HepG2 (cell line): ENCODE measurements around the gene MB21D2. TPM values are rescaled to one million over a fixed set of nuclear protein-coding genes. Genes with fewer than 3 reads are reported as not detected.

Source experiments
- ATAC-seq: fragments of 200-7000 bp; cut with Tn5 transposase; 3 replicates; pipeline ENCODE4 v1.9.1; 2020; ENCODE audit warnings: mild to moderate bottlenecking, moderate library complexity
- BruUV-seq: library from RNA; stranded (reverse); fragments of 400-500 nt; replicated peaks from 2 replicates; lab custom pipeline; 2021; lab: Mats Ljungman, UMichigan
- CTCF ChIA-PET: fragments of 300-600 bp; formaldehyde crosslinking; extraction: SDS; loops from one replicate; lab custom pipeline; 2021; ENCODE audit warnings: low total read pairs, inconsistent platforms, low intra/inter-chr PET ratio; lab: Yijun Ruan, JAX
- POLR2A ChIA-PET: fragments of 350-600 bp; sonication (Branson Sonifier 250); formaldehyde crosslinking; loops from one replicate; lab custom pipeline; 2020; ENCODE audit warnings: antibody characterized with exemption, inconsistent platforms; lab: Yijun Ruan, JAX
- DNase-seq: peaks from one replicate; pipeline ENCODE4 v3.0.0-alpha.2; 2015; ENCODE audit warnings: low spot score
- FAIRE-seq: peaks from 3 replicates; lab custom pipeline; 2011; peaks lifted over from hg19 to GRCh38; lab: Jason Lieb, UNC
- H2AFZ ChIP-seq: one replicate; pipeline ENCODE4 v1.6.1; 2011; ENCODE audit warnings: low read length, inconsistent platforms
- H3K27ac ChIP-seq: fragments of 300-600 bp; 3 replicates; pipeline ENCODE4 v1.8.0; 2011; ENCODE audit warnings: mixed run types, mild to moderate bottlenecking, mixed read lengths, low read length, inconsistent platforms; ENCODE audit not compliant: insufficient read depth; ENCODE audit errors: extremely low read length
- H3K27me3 ChIP-seq, 2 experiments: fragments of 200-600 bp in 1 of 2; 2 replicates in 1 of 2; 3 replicates in 1 of 2; pipeline versions ENCODE4 v1.6.0 to v1.8.0; 2011; ENCODE audit warnings: low read length in 2 of 2, mild to moderate bottlenecking in 2 of 2, moderate library complexity in 2 of 2, inconsistent platforms in 1 of 2; ENCODE audit not compliant: insufficient read depth in 2 of 2, control insufficient read depth in 1 of 2
- H3K36me3 ChIP-seq, 2 experiments: fragments of 200-600 bp in 1 of 2; replicated peaks in 1 of 2; 2 replicates in 1 of 2; 3 replicates in 1 of 2; pipeline versions ENCODE4 v1.5.1 to v1.8.0; 2011; ENCODE audit warnings: low read length in 2 of 2, inconsistent platforms in 1 of 2; ENCODE audit not compliant: insufficient read depth in 2 of 2, control insufficient read depth in 1 of 2
- H3K4me1 ChIP-seq: 2 replicates; pipeline ENCODE4 v1.5.1; 2012; ENCODE audit warnings: low read length, inconsistent platforms; ENCODE audit not compliant: insufficient read depth
- H3K4me2 ChIP-seq: 2 replicates; pipeline ENCODE4 v1.6.0; 2011; ENCODE audit warnings: low read depth, low read length, inconsistent platforms
- H3K4me3 ChIP-seq, 3 experiments: fragments of 200-600 bp in 1 of 3; sonication (generic), shearing (Covaris generic) in 1 of 3; replicated peaks in 1 of 3; 2 replicates each; pipeline ENCODE4 v1.5.1; 2011 to 2016; ENCODE audit warnings: low read length in 3 of 3, inconsistent platforms in 2 of 3, low read depth in 2 of 3, mild to moderate bottlenecking in 2 of 3, control low read depth in 1 of 3, mixed read lengths in 1 of 3; ENCODE audit not compliant: insufficient read depth in 1 of 3
- H3K79me2 ChIP-seq: one replicate; pipeline ENCODE4 v1.6.1; 2011; ENCODE audit warnings: low read length, inconsistent platforms; ENCODE audit not compliant: insufficient read depth
- H3K9ac ChIP-seq: 2 replicates; pipeline ENCODE4 v1.6.0; 2011; ENCODE audit warnings: mild to moderate bottlenecking, low read depth, low read length, inconsistent platforms; ENCODE audit not compliant: insufficient read depth
- H3K9me3 ChIP-seq: 2 replicates; pipeline ENCODE4 v1.5.1; 2012; ENCODE audit warnings: mild to moderate bottlenecking, low read length
- H4K20me1 ChIP-seq: 2 replicates; pipeline ENCODE4 v1.6.0; 2011; ENCODE audit warnings: inconsistent platforms, mild to moderate bottlenecking, low read length, moderate library complexity; ENCODE audit not compliant: insufficient read depth
- BHLHE40 ChIP-seq: IDR thresholded peaks from 2 replicates; pipeline ENCODE4 v1.6.1; 2011; ENCODE audit warnings: low read length, improper control_type of control experiment
- IKZF1 ChIP-seq: fragments of 450-650 bp; IDR thresholded peaks from 2 replicates; pipeline ENCODE4 v1.7.1; 2016
- PTBP1 ChIP-seq: fragments of 200-400 bp; formaldehyde crosslinking; IDR thresholded peaks from 2 replicates; pipeline ENCODE4 v1.6.1; 2018; ENCODE audit warnings: low read length, low read depth; ENCODE audit not compliant: poor library complexity, severe bottlenecking
- ZFY ChIP-seq: sonication (generic); formaldehyde crosslinking; IDR thresholded peaks from 2 replicates; pipeline ENCODE4 v1.4.0; 2020; ENCODE audit warnings: missing genetic modification reagents
- ZKSCAN1 ChIP-seq: fragments of 150-350 bp; IDR thresholded peaks from 2 replicates; pipeline ENCODE4 v1.6.1; 2014; ENCODE audit warnings: low read length
- ZNF260 ChIP-seq: sonication (generic); formaldehyde crosslinking; IDR thresholded peaks from 2 replicates; pipeline ENCODE4 v1.4.0; 2020; ENCODE audit warnings: missing genetic modification reagents, low read depth, mild to moderate bottlenecking, borderline replicate concordance
- ZNF33A ChIP-seq: sonication (generic); formaldehyde crosslinking; IDR thresholded peaks from 2 replicates; pipeline ENCODE4 v1.5.1; 2020; ENCODE audit warnings: missing genetic modification reagents, mild to moderate bottlenecking, moderate library complexity, borderline replicate concordance
- ZNF558 ChIP-seq: sonication (generic); formaldehyde crosslinking; IDR thresholded peaks from 2 replicates; pipeline ENCODE4 v1.9.0; 2022; ENCODE audit warnings: mild to moderate bottlenecking, missing genetic modification reagents, borderline replicate concordance
- ZNF713 ChIP-seq: sonication (generic); formaldehyde crosslinking; IDR thresholded peaks from 2 replicates; pipeline ENCODE4 v1.4.0; 2020; ENCODE audit warnings: mild to moderate bottlenecking, missing genetic modification reagents
- ZNF839 ChIP-seq: sonication (generic); formaldehyde crosslinking; IDR thresholded peaks from 2 replicates; pipeline ENCODE4 v1.4.0; 2020; ENCODE audit warnings: missing genetic modification reagents, mild to moderate bottlenecking, borderline replicate concordance
- ZSCAN22 ChIP-seq: sonication (generic); formaldehyde crosslinking; IDR thresholded peaks from 2 replicates; pipeline ENCODE4 v1.4.0; 2020; ENCODE audit warnings: mild to moderate bottlenecking, missing genetic modification reagents
- whole genome bisulfite sequencing: methylation state at CpG from one replicate; pipeline ENCODE4 v1.1.6; 2017; ENCODE audit warnings: low lambda C conversion rate; 5-methylcytosine and 5-hydroxymethylcytosine counted together
- in situ Hi-C: cut with HindIII; loops from 2 replicates; pipeline ENCODE4 v1.10.0; 2017; ENCODE audit warnings: low pct_unique_long_range_greater_than_20kb; ENCODE audit not compliant: extremely low pct_ligation_motif_present
- intact Hi-C: fragments of 100-400 bp; cut with micrococcal nuclease; formaldehyde crosslinking; loops from one replicate; pipeline ENCODE4 v1.10.0; 2022; ENCODE audit not compliant: unreplicated experiment
- polyA plus RNA-seq, 8 experiments: library from polyadenylated mRNA; depleted of rRNA in 3 of 8; stranded (reverse) in 7 of 8; unstranded in 1 of 8; fragments of >200 nt; fragmentation: Illumina TruSeq in 4 of 8; extraction: Trizol in 4 of 8; gene quantifications; 2 replicates each; pipeline versions ENCODE4 v1.2.1 to v1.2.3, GENCODE V29; 2011 to 2016; ENCODE audit warnings: low read depth in 4 of 8, missing spikeins in 1 of 8, mixed read lengths in 1 of 8; ENCODE audit not compliant: insufficient read depth in 1 of 8
- total RNA-seq, 5 experiments: library from RNA; depleted of rRNA; stranded (reverse); fragments of >200 nt; fragmentation: Illumina TruSeq; extraction: Trizol; gene quantifications; 2 replicates each; pipeline ENCODE4 v1.2.3, GENCODE V29; 2016; ENCODE audit warnings: low read depth in 1 of 5
- TF ChIP-seq, protein P1 (sequence below): IDR thresholded peaks from 2 replicates; pipeline ENCODE4 v1.6.1; 2012; ENCODE audit warnings: low read length, improper control_type of control experiment

MB21D2 gene
- total and polyA plus RNA-seq, 2 of the 13 experiments (the other 11 are each of a cell fraction or from before 2014, with no cell fraction given), result 0.90 to 1.6 TPM

- ATAC-seq (no peak), DNase-seq (no peak), FAIRE-seq (no peak)
- H2AFZ ChIP-seq, result no peak overlapping the region
- no peak overlapping the region for H3K4me3 ChIP-seq
- no peaks in the 10 kb centered on the region for H3K9me3 ChIP-seq
- ChIA-PET POLR2A (no interaction called here), CTCF (no interaction called here)
- in situ Hi-C loops (no loop called here), intact Hi-C loops (no loop called here)
- H3K36me3 ChIP-seq, result no peaks in the 10 kb centered on the region
- 86% methylated on average over 9 of the region's 9 CpGs for WGBS
- H3K27ac ChIP-seq, result no peak overlapping the region
- TF ChIP-seq ZNF713 (CRISPR knock-in tag), result no peak
- TF ChIP-seq PTBP1, result no peak
- TF ChIP-seq ZNF33A (CRISPR knock-in tag), result no peak
- TF ChIP-seq ZNF839 (CRISPR knock-in tag), result no peak
- no peak for TF ChIP-seq ZNF558 (CRISPR knock-in tag)
- no peak for TF ChIP-seq ZKSCAN1
- no peak for TF ChIP-seq BHLHE40
- TF ChIP-seq ZFY, result no peak
- TF ChIP-seq, protein P1, sequence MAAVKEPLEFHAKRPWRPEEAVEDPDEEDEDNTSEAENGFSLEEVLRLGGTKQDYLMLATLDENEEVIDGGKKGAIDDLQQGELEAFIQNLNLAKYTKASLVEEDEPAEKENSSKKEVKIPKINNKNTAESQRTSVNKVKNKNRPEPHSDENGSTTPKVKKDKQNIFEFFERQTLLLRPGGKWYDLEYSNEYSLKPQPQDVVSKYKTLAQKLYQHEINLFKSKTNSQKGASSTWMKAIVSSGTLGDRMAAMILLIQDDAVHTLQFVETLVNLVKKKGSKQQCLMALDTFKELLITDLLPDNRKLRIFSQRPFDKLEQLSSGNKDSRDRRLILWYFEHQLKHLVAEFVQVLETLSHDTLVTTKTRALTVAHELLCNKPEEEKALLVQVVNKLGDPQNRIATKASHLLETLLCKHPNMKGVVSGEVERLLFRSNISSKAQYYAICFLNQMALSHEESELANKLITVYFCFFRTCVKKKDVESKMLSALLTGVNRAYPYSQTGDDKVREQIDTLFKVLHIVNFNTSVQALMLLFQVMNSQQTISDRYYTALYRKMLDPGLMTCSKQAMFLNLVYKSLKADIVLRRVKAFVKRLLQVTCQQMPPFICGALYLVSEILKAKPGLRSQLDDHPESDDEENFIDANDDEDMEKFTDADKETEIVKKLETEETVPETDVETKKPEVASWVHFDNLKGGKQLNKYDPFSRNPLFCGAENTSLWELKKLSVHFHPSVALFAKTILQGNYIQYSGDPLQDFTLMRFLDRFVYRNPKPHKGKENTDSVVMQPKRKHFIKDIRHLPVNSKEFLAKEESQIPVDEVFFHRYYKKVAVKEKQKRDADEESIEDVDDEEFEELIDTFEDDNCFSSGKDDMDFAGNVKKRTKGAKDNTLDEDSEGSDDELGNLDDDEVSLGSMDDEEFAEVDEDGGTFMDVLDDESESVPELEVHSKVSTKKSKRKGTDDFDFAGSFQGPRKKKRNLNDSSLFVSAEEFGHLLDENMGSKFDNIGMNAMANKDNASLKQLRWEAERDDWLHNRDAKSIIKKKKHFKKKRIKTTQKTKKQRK, result no peak
- TF ChIP-seq ZNF260 (CRISPR knock-in tag), result no peak
- no peak for TF ChIP-seq IKZF1
- no peak for TF ChIP-seq ZSCAN22 (CRISPR knock-in tag)
- H3K9ac ChIP-seq, result no peak overlapping the region
- no peaks in the 10 kb centered on the region for H3K27me3 ChIP-seq
- no peaks in the 10 kb centered on the region for H4K20me1 ChIP-seq
- H3K4me1 ChIP-seq, result no peaks in the 10 kb centered on the region
- no peak overlapping the region for H3K4me2 ChIP-seq
- no TSS peak for BruUV-seq
- no peaks in the 10 kb centered on the region for H3K79me2 ChIP-seq
Observed at GRCh38 chr3:192844836-192845525, 72.7 kb downstream of the MB21D2 start.
